ENCODE measurements around the gene UVRAG. TPM values are rescaled to one million over a fixed set of nuclear protein-coding genes. Genes with fewer than 3 reads are reported as not detected.
"Not testable (repeated sequence)": the region's sequence is repeated elsewhere in the genome, so short reads cannot be mapped to it uniquely, and the experiment has no call there.

The UVRAG gene
- total RNA-seq, 2 donors from 2014 or later = 12.8 to 13.7 TPM

GRCh38 chr11:75925785-75926164, 110.8 kb downstream of the UVRAG start:
- H3K27me3 ChIP-seq = no peaks in the 10 kb centered on the region
- H3K4me1 ChIP-seq = peaks cover 6% of the 10 kb centered on the region
- no peaks in the 10 kb centered on the region for H3K36me3 ChIP-seq
- H3K27ac ChIP-seq = peak overlapping the region; percentile 46
- DNase-seq = no peak
- no peaks in the 10 kb centered on the region for H3K9me3 ChIP-seq
- intact Hi-C loops (cut with DNase I) = no loop called here
- TF ChIP-seq, protein P1, sequence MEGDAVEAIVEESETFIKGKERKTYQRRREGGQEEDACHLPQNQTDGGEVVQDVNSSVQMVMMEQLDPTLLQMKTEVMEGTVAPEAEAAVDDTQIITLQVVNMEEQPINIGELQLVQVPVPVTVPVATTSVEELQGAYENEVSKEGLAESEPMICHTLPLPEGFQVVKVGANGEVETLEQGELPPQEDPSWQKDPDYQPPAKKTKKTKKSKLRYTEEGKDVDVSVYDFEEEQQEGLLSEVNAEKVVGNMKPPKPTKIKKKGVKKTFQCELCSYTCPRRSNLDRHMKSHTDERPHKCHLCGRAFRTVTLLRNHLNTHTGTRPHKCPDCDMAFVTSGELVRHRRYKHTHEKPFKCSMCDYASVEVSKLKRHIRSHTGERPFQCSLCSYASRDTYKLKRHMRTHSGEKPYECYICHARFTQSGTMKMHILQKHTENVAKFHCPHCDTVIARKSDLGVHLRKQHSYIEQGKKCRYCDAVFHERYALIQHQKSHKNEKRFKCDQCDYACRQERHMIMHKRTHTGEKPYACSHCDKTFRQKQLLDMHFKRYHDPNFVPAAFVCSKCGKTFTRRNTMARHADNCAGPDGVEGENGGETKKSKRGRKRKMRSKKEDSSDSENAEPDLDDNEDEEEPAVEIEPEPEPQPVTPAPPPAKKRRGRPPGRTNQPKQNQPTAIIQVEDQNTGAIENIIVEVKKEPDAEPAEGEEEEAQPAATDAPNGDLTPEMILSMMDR (IDR thresholded peaks at IDR 0.05) = no peak
- H3K9ac ChIP-seq (ENCODE audit: low read depth in 2 of 2, low read length in 2 of 2) = no peak overlapping the region
- no peak overlapping the region for H3K4me3 ChIP-seq

GRCh38 chr11:75929706-75930105, 114.7 kb downstream of the UVRAG start:
- Histone ChIP-seq H3K4me1 (peaks cover 2% of the 10 kb centered on the region), H3K27ac (no peak overlapping the region), H3K27me3 (no peaks in the 10 kb centered on the region), H3K4me3 (no peak overlapping the region), H3K9ac (ENCODE audit: low read depth in 2 of 2, low read length in 2 of 2) (no peak overlapping the region), H3K9me3 (no peaks in the 10 kb centered on the region), H3K36me3 (no peaks in the 10 kb centered on the region)
- TF ChIP-seq, protein P1 (IDR thresholded peaks at IDR 0.05) = no peak
- DNase-seq = no peak
- intact Hi-C loops (cut with DNase I) = no loop called here

- H3K4me3 ChIP-seq = no peak overlapping the region
- no peaks in the 10 kb centered on the region for H3K27me3 ChIP-seq
- no peak for DNase-seq
- H3K4me1 ChIP-seq = no peaks in the 10 kb centered on the region
- H3K36me3 ChIP-seq = no peaks in the 10 kb centered on the region
- no peak overlapping the region for H3K27ac ChIP-seq
- intact Hi-C loops (cut with DNase I) = no loop called here
- TF ChIP-seq, protein P1 (IDR thresholded peaks at IDR 0.05) = no peak
- H3K9me3 ChIP-seq = no peaks in the 10 kb centered on the region
- H3K9ac ChIP-seq (ENCODE audit: low read depth in 2 of 2, low read length in 2 of 2) = no peak overlapping the region
Observed at GRCh38 chr11:75930534-75930933, 115.5 kb downstream of the UVRAG start.

GRCh38 chr11:75931124-75931523, 116.1 kb downstream of the UVRAG start:
- intact Hi-C loops (cut with DNase I) = no loop called here
- H3K9me3 ChIP-seq = no peaks in the 10 kb centered on the region
- no peak for DNase-seq
- H3K4me1 ChIP-seq = no peaks in the 10 kb centered on the region
- H3K27me3 ChIP-seq = no peaks in the 10 kb centered on the region
- no peak overlapping the region for H3K9ac ChIP-seq (ENCODE audit: low read depth in 2 of 2, low read length in 2 of 2)
- no peak overlapping the region for H3K4me3 ChIP-seq
- no peak overlapping the region for H3K27ac ChIP-seq
- TF ChIP-seq, protein P1 (IDR thresholded peaks at IDR 0.05) = no peak
- no peaks in the 10 kb centered on the region for H3K36me3 ChIP-seq

DNA sequence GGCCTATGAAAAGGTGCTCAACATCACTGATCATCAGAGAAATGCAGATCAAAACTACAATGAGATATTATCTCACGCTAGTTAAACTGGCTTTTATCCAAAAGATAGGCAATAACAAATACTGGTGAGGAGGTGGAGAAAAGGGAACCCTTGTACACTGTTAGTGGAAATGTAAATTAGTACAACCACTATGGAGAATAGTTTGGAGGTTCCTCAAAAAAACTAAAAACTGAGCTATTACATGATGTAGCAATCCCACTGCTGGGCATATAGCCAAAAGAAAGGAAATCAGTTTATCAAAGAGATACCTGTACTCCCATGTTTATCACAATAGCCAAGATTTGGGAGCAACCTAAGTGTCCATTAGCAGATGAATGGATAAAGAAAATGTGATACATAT, 118.7 kb downstream of the UVRAG start:
- H3K4me1 ChIP-seq; H3K4me3 ChIP-seq; H3K27me3 ChIP-seq; H3K36me3 ChIP-seq; intact Hi-C loops (cut with DNase I); H3K27ac ChIP-seq; H3K9me3 ChIP-seq; H3K9ac ChIP-seq (ENCODE audit: low read depth in 2 of 2, low read length in 2 of 2); DNase-seq: not testable (repeated sequence)

- H3K9me3 ChIP-seq = no peaks in the 10 kb centered on the region
- TF ChIP-seq, protein P1 (IDR thresholded peaks at IDR 0.05) = no peak
- no peak for DNase-seq
- no peaks in the 10 kb centered on the region for H3K36me3 ChIP-seq
- H3K27ac ChIP-seq = no peak overlapping the region
- no peaks in the 10 kb centered on the region for H3K27me3 ChIP-seq
- H3K4me3 ChIP-seq = no peak overlapping the region
- no peaks in the 10 kb centered on the region for H3K4me1 ChIP-seq
- no peak overlapping the region for H3K9ac ChIP-seq (ENCODE audit: low read depth in 2 of 2, low read length in 2 of 2)
- intact Hi-C loops (cut with DNase I) = no loop called here
Observed at GRCh38 chr11:75934851-75935250, 119.8 kb downstream of the UVRAG start.
